GM18511 (cell line): ENCODE measurements around the gene ZNF628.
"Not testable (repeated sequence)": the region's sequence is repeated elsewhere in the genome, so short reads cannot be mapped to it uniquely, and the experiment has no call there.

Source experiments
- ATAC-seq: cut with Tn5 transposase; IDR thresholded peaks from one replicate; pipeline ENCODE4 v1.9.1; 2021; ENCODE audit warnings: mild to moderate bottlenecking, moderate library complexity; ENCODE audit not compliant: unreplicated experiment

Gene ZNF628

GRCh38 chr19:55495646-55496349 lies 19.4 kb downstream of the ZNF628 start:
- ATAC-seq = no peak

GRCh38 chr19:55496820-55497219 lies 20.4 kb downstream of the ZNF628 start:
- not testable (repeated sequence) for ATAC-seq

GRCh38 chr19:55497763-55498162 lies 21.3 kb downstream of the ZNF628 start:
- ATAC-seq = no peak

GRCh38 chr19:55498246-55498840 lies 21.9 kb downstream of the ZNF628 start:
- no peak for ATAC-seq

GRCh38 chr19:55500368-55500952 lies 24.0 kb downstream of the ZNF628 start:
- ATAC-seq = no peak

- no peak for ATAC-seq
Measured at GRCh38 chr19:55502197-55502952, 26.0 kb downstream of the ZNF628 start.

- ATAC-seq = no peak
Measured at GRCh38 chr19:55503157-55503501, 26.7 kb downstream of the ZNF628 start.

GRCh38 chr19:55503502-55504251 lies 27.3 kb downstream of the ZNF628 start:
- ATAC-seq = peak; percentile 96

GRCh38 chr19:55504252-55504603 lies 27.8 kb downstream of the ZNF628 start:
- ATAC-seq = no peak

GRCh38 chr19:55504981-55505380 lies 28.6 kb downstream of the ZNF628 start:
- no peak for ATAC-seq

GRCh38 chr19:55508120-55508519 lies 31.7 kb downstream of the ZNF628 start:
- ATAC-seq = no peak

GRCh38 chr19:55516878-55517620 lies 40.6 kb downstream of the ZNF628 start:
- ATAC-seq = peak; percentile 99

GRCh38 chr19:55519451-55520311 lies 43.3 kb downstream of the ZNF628 start:
- ATAC-seq = no peak

- ATAC-seq = no peak
Measured at GRCh38 chr19:55520691-55521292, 44.4 kb downstream of the ZNF628 start.

GRCh38 chr19:55525289-55526101 lies 49.1 kb downstream of the ZNF628 start:
- ATAC-seq = no peak

- ATAC-seq = no peak
Measured at GRCh38 chr19:55526216-55527196, 50.1 kb downstream of the ZNF628 start.
